ENCODE measurements around the gene IL27RA.
"Not testable (repeated sequence)": the region's sequence is repeated elsewhere in the genome, so short reads cannot be mapped to it uniquely, and the experiment has no call there.

The IL27RA gene

GRCh38 chr19:14022469-14022868 lies 9.1 kb upstream of the IL27RA start:
- H3K4me3 ChIP-seq (ENCODE audit: low read depth, low read length) = no peak overlapping the region
- no peak overlapping the region for H3K27ac ChIP-seq
- DNase-seq = no peak
- TF ChIP-seq CTCF (IDR thresholded peaks at IDR 0.05; ENCODE audit: low read depth, low read length, missing control alignments) = no peak
- in situ Hi-C loops (cut with HindIII; ENCODE audit: low pct_ligation_motif_present, low sequenced_read_pairs) = no loop called here
- no peaks in the 10 kb centered on the region for H3K36me3 ChIP-seq (replicated peaks)
- no peaks in the 10 kb centered on the region for H3K27me3 ChIP-seq (replicated peaks)

- no peak overlapping the region for H3K27ac ChIP-seq
- in situ Hi-C loops (cut with HindIII; ENCODE audit: low pct_ligation_motif_present, low sequenced_read_pairs) = no loop called here
- peak; percentile 39 for DNase-seq
- peak; percentile 75 for TF ChIP-seq CTCF (IDR thresholded peaks at IDR 0.05; ENCODE audit: low read depth, low read length, missing control alignments)
- H3K27me3 ChIP-seq (replicated peaks) = no peaks in the 10 kb centered on the region
- no peaks in the 10 kb centered on the region for H3K36me3 ChIP-seq (replicated peaks)
- no peak overlapping the region for H3K4me3 ChIP-seq (ENCODE audit: low read depth, low read length)
Observed at GRCh38 chr19:14023404-14024235, 7.9 kb upstream of the IL27RA start.

GRCh38 chr19:14026652-14027192 lies 4.8 kb upstream of the IL27RA start:
- DNase-seq; H3K36me3 ChIP-seq (replicated peaks); H3K27ac ChIP-seq; H3K27me3 ChIP-seq (replicated peaks); H3K4me3 ChIP-seq (ENCODE audit: low read depth, low read length); in situ Hi-C loops (cut with HindIII; ENCODE audit: low pct_ligation_motif_present, low sequenced_read_pairs): not testable (repeated sequence)

- no peak within 1 kb of the TSS for H3K4me3 ChIP-seq (ENCODE audit: low read depth, low read length)
- in situ Hi-C loops (cut with HindIII; ENCODE audit: low pct_ligation_motif_present, low sequenced_read_pairs) = no loop called here
- no peak for DNase-seq
- TF ChIP-seq CTCF (IDR thresholded peaks at IDR 0.05; ENCODE audit: low read depth, low read length, missing control alignments) = no peak
- no peaks in the 10 kb centered on the region for H3K27me3 ChIP-seq (replicated peaks)
- H3K36me3 ChIP-seq (replicated peaks) = no peaks in the 10 kb centered on the region
- no peak within 1 kb of the TSS for H3K27ac ChIP-seq
Observed at GRCh38 chr19:14027856-14028450, 3.6 kb upstream of the IL27RA start, which contains the start of gene RLN3. Gene RLN3, plus strand, starts transcription at chr19:14028148. Its CDS starts 57 bp downstream, at chr19:14028205.

- H3K4me3 ChIP-seq (ENCODE audit: low read depth, low read length) = no peak overlapping the region
- no peak for TF ChIP-seq CTCF (IDR thresholded peaks at IDR 0.05; ENCODE audit: low read depth, low read length, missing control alignments)
- in situ Hi-C loops (cut with HindIII; ENCODE audit: low pct_ligation_motif_present, low sequenced_read_pairs) = no loop called here
- H3K27me3 ChIP-seq (replicated peaks) = no peaks in the 10 kb centered on the region
- no peak overlapping the region for H3K27ac ChIP-seq
- DNase-seq = no peak
- no peaks in the 10 kb centered on the region for H3K36me3 ChIP-seq (replicated peaks)
Observed at GRCh38 chr19:14028901-14029300, 2.7 kb upstream of the IL27RA start.

- DNase-seq = no peak
- peak overlapping the region; percentile 62 for H3K4me3 ChIP-seq (ENCODE audit: low read depth, low read length)
- TF ChIP-seq CTCF (IDR thresholded peaks at IDR 0.05; ENCODE audit: low read depth, low read length, missing control alignments) = no peak
- H3K27ac ChIP-seq = no peak overlapping the region
- no peaks in the 10 kb centered on the region for H3K36me3 ChIP-seq (replicated peaks)
- no peaks in the 10 kb centered on the region for H3K27me3 ChIP-seq (replicated peaks)
- in situ Hi-C loops (cut with HindIII; ENCODE audit: low pct_ligation_motif_present, low sequenced_read_pairs) = no loop called here
Observed at GRCh38 chr19:14030997-14031718, 404 bp upstream of the IL27RA start.

Measured in brain microvascular endothelial cell (primary cell).